Mesothelial cell of epicardium (in vitro differentiated cells): ENCODE results near the gene KCNK18. TPM values are rescaled to one million over a fixed set of nuclear protein-coding genes. Genes with fewer than 3 reads are reported as not detected.

Source experiments
- DNase-seq, 2 experiments: peaks; one replicate each; pipeline ENCODE4 v3.0.0; 2021; ENCODE audit warnings: low spot score in 2 of 2; ENCODE audit not compliant: unreplicated experiment in 2 of 2
- H3K27ac Mint-ChIP-seq: 2 replicates; pipeline ENCODE4 v1.8.0; 2021; ENCODE audit warnings: mixed read lengths
- H3K27me3 Mint-ChIP-seq: 2 replicates; pipeline ENCODE4 v1.8.0; 2021; ENCODE audit warnings: low read depth, mixed read lengths
- H3K36me3 Mint-ChIP-seq: 2 replicates; pipeline ENCODE4 v1.8.0; 2021; ENCODE audit warnings: mixed read lengths
- H3K4me1 Mint-ChIP-seq: 2 replicates; pipeline ENCODE4 v1.8.0; 2021; ENCODE audit warnings: mixed read lengths
- H3K4me3 Mint-ChIP-seq: 2 replicates; pipeline ENCODE4 v1.8.0; 2021; ENCODE audit warnings: mild to moderate bottlenecking, moderate library complexity, mixed read lengths
- H3K9me3 Mint-ChIP-seq: 2 replicates; pipeline ENCODE4 v1.8.0; 2021; ENCODE audit warnings: mixed read lengths
- CTCF ChIP-seq: fragments of 200-600 bp; sonication (generic); IDR thresholded peaks from one replicate; pipeline ENCODE4 v1.5.0; 2021; ENCODE audit warnings: antibody characterized with exemption; ENCODE audit not compliant: unreplicated experiment
- total RNA-seq: library from RNA; stranded (reverse); gene quantifications from 3 replicates; pipeline ENCODE4 v1.2.1, GENCODE V29; 2021

Gene KCNK18
- total RNA-seq, 1 donor from 2014 or later, result not detected

DNA sequence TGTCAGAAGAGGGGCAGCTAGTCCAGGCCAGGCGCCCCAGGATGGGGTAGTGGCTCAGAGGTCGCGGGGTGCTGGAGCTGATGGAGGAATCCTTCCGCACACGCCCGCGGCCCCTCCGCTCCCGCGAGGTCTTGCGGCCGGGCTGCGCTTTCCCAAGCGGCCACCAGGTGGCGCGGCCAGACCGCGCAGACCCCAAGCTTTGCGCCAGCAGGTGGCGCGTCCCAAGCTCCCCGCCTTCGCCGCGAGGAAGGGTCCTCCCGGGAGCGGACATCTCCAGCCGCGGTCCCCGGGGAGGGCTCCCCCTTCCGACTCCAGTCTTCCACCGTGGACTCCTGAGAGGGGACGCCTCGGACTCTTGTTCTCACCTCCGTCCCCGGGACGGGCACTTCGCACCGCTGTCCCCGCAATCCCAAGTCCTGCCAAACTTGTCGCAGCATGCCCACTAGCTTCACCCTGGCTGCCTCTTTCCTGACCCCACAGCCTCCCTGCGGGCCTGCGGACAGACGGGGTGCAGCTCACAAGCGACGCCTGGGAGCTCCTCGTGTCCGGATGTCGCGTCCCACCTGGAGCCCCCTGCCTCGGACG lies 19.4 kb downstream of the KCNK18 start:
- Mint-ChIP-seq H3K27ac (no peak overlapping the region), H3K27me3 (peaks cover 89% of the 10 kb centered on the region), H3K36me3 (no peaks in the 10 kb centered on the region), H3K4me1 (no peaks in the 10 kb centered on the region), H3K9me3 (peaks cover 17% of the 10 kb centered on the region), H3K4me3 (peak overlapping the region; percentile 74)
- peak; percentile 100 for TF ChIP-seq CTCF
- peak; percentile 70 to 88 for DNase-seq

GRCh38 chr10:117217196-117217761 lies 20.0 kb downstream of the KCNK18 start:
- Mint-ChIP-seq H3K27me3 (peaks cover 85% of the 10 kb centered on the region), H3K9me3 (peaks cover 11% of the 10 kb centered on the region), H3K4me1 (no peaks in the 10 kb centered on the region), H3K4me3 (peak overlapping the region; percentile 74), H3K36me3 (no peaks in the 10 kb centered on the region), H3K27ac (no peak overlapping the region)
- DNase-seq, result no peak
- no peak for TF ChIP-seq CTCF

DNA sequence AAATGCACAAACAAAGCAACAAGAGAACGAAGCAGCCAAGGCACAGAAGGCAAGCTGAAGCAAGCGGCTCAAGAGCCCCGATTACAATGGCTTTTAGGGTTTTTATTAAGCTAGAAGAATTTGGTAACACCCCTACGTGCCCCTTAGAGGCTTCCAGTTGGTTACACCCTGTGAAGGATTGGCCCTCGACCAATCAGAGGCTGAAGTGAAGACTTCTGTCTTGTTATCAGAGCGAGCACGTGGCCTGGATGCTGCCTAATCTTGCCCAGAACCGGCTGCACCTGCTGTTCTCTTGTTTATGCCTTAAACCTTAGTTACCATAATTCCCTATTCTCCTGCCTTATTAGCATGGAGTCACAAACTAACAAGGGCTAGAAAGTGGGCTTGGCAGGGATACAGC lies 21.4 kb downstream of the KCNK18 start:
- TF ChIP-seq CTCF, result no peak
- Mint-ChIP-seq H3K4me1 (no peaks in the 10 kb centered on the region), H3K4me3 (no peak overlapping the region), H3K36me3 (no peaks in the 10 kb centered on the region), H3K27ac (no peak overlapping the region), H3K27me3 (peaks cover 74% of the 10 kb centered on the region), H3K9me3 (no peaks in the 10 kb centered on the region)
- no peak for DNase-seq

DNA sequence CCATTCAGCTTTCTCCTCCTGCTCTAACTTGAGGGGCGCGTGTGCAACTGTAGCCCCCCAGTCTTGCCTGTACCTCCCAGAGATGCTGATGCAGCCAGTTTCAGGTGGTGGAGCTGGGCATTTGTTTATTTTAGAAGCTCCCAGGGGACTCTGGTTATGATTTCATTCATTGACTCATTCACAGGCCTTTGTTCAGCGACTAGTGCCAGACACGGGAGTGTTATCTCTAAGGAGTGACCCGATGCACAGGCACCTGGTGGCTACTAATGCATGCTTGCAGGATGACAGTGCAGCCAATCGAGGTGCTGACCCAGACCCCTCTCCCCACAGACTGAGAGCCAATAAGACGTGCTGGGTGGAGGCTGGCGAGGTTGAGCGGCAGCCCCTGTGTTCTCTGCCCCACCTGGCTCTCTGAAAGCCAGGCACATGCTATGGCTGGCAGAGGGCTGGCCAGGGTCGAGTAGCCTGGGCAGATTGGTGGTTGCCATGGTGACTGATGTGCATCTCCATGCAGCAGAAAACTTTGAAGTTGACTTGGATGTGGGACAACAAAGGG lies 23.9 kb downstream of the KCNK18 start:
- Mint-ChIP-seq H3K9me3 (no peaks in the 10 kb centered on the region), H3K4me3 (no peak overlapping the region), H3K4me1 (no peaks in the 10 kb centered on the region), H3K27me3 (peaks cover 57% of the 10 kb centered on the region), H3K27ac (no peak overlapping the region), H3K36me3 (no peaks in the 10 kb centered on the region)
- TF ChIP-seq CTCF, result no peak
- DNase-seq, result no peak

DNA sequence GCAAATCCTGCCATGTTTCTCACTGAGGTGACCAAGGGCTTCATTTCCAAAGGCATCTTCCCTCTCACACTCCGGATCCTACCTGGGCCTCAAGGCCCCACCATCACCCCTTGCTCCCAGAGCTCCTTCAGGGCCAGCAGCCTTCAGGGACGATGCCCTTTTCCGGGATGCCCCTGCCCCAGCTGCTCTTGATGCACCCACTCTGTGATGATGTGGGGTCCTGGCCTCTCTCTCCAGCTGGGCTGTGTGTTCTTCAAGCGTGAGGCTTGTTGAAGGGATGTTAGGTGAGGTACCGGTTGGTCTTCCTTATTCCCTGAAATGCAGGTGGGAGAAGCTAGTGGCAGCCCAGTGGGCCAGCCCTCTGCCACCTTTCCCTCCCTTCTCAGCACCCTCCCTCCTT lies 25.3 kb downstream of the KCNK18 start:
- Mint-ChIP-seq H3K27me3 (peaks cover 56% of the 10 kb centered on the region), H3K9me3 (no peaks in the 10 kb centered on the region), H3K27ac (no peak overlapping the region), H3K4me3 (no peak overlapping the region), H3K4me1 (no peaks in the 10 kb centered on the region), H3K36me3 (no peaks in the 10 kb centered on the region)
- no peak for TF ChIP-seq CTCF
- no peak for DNase-seq
